Hepatocyte (in vitro differentiated cells): Measurements from ENCODE around the gene PRORP. TPM values are rescaled to one million over a fixed set of nuclear protein-coding genes. Genes with fewer than 3 reads are reported as not detected.
"Not testable (repeated sequence)": the region's sequence is repeated elsewhere in the genome, so short reads cannot be mapped to it uniquely, and the experiment has no call there.

ENCODE experiments used
- DNase-seq: peaks from one replicate; pipeline ENCODE4 v3.0.0-alpha.2; 2016; ENCODE audit warnings: low spot score
- H2AFZ ChIP-seq: fragments of 200-600 bp; sonication (generic); 2 replicates; pipeline ENCODE4 v1.6.0; 2016; ENCODE audit warnings: antibody characterized with exemption, mild to moderate bottlenecking
- H3K27ac ChIP-seq: fragments of 200-600 bp; sonication (generic); 2 replicates; pipeline ENCODE4 v1.5.1; 2016; ENCODE audit warnings: mild to moderate bottlenecking
- H3K27me3 ChIP-seq: fragments of 200-600 bp; sonication (generic); 2 replicates; pipeline ENCODE4 v1.6.1; 2016
- H3K36me3 ChIP-seq: fragments of 200-600 bp; sonication (generic); replicated peaks from 2 replicates; pipeline ENCODE4 v1.5.1; 2016; ENCODE audit warnings: low read depth; ENCODE audit not compliant: insufficient read depth
- H3K4me1 ChIP-seq: fragments of 200-600 bp; sonication (generic); 2 replicates; pipeline ENCODE4 v1.5.1; 2016; ENCODE audit warnings: mild to moderate bottlenecking, moderate library complexity; ENCODE audit not compliant: insufficient read depth
- H3K4me2 ChIP-seq: fragments of 200-600 bp; sonication (generic); 2 replicates; pipeline ENCODE4 v1.6.0; 2016
- H3K4me3 ChIP-seq: fragments of 200-600 bp; sonication (generic); 2 replicates; pipeline ENCODE4 v1.5.1; 2016; ENCODE audit warnings: mild to moderate bottlenecking
- H3K79me2 ChIP-seq: fragments of 200-600 bp; sonication (generic); 2 replicates; pipeline ENCODE4 v1.6.0; 2017; ENCODE audit warnings: mild to moderate bottlenecking
- H3K9me2 ChIP-seq: fragments of 200-600 bp; sonication (generic); replicated peaks from 2 replicates; pipeline ENCODE4 v1.6.0; 2017; ENCODE audit warnings: mild to moderate bottlenecking; ENCODE audit not compliant: insufficient read depth
- H3K9me3 ChIP-seq: fragments of 200-600 bp; sonication (generic); 2 replicates; pipeline ENCODE4 v1.5.1; 2016; ENCODE audit warnings: low read depth, mild to moderate bottlenecking
- H4K20me1 ChIP-seq: fragments of 200-600 bp; sonication (generic); 2 replicates; pipeline ENCODE4 v1.6.0; 2016; ENCODE audit warnings: mild to moderate bottlenecking; ENCODE audit not compliant: insufficient read depth, poor library complexity, severe bottlenecking
- CTCF ChIP-seq: fragments of 200-600 bp; sonication (generic); IDR thresholded peaks from 2 replicates; pipeline ENCODE4 v1.5.1; 2016; ENCODE audit warnings: antibody characterized with exemption, mild to moderate bottlenecking; ENCODE audit not compliant: poor library complexity
- EZH2 ChIP-seq: fragments of 200-600 bp; sonication (generic); IDR thresholded peaks from 2 replicates; pipeline ENCODE4 v1.6.1; 2016; ENCODE audit warnings: antibody characterized with exemption, mild to moderate bottlenecking, borderline replicate concordance
- EZH2phosphoT487 ChIP-seq: fragments of 200-600 bp; sonication (generic); IDR thresholded peaks from one replicate; pipeline ENCODE4 v1.6.1; 2018; ENCODE audit warnings: antibody characterized with exemption, mild to moderate bottlenecking, low read depth, moderate library complexity; ENCODE audit not compliant: unreplicated experiment, severe bottlenecking
- WGBS: methylation state at CpG from one replicate; pipeline ENCODE4 v1.1.6; 2016; ENCODE audit warnings: low lambda C conversion rate; ENCODE audit errors: missing lambda C conversion rate; 5-methylcytosine and 5-hydroxymethylcytosine counted together
- polyA plus RNA-seq: library from polyadenylated mRNA; unstranded; fragments of >200 nt; fragmentation: Nextera tagmentation; extraction: Ambion mirVana; gene quantifications from 2 replicates; pipeline ENCODE4 v1.2.1, GENCODE V29; 2016
- total RNA-seq: library from RNA; depleted of rRNA; stranded (reverse); fragments of >200 nt; gene quantifications from 2 replicates; pipeline ENCODE4 v1.2.3, GENCODE V29; 2014

PRORP gene
- total and polyA plus RNA-seq, 2 experiments from 2014 or later = 19.8 to 48.2 TPM

GRCh38 chr14:35079742-35080141, 42.6 kb upstream of the PRORP start:
- Histone ChIP-seq H3K9me3 (no peaks in the 10 kb centered on the region), H3K27ac (no peak overlapping the region), H3K4me2 (no peak overlapping the region), H3K27me3 (no peaks in the 10 kb centered on the region), H4K20me1 (no peaks in the 10 kb centered on the region), H2AFZ (no peak overlapping the region), H3K36me3 (no peaks in the 10 kb centered on the region), H3K79me2 (no peaks in the 10 kb centered on the region), H3K4me1 (peaks cover 3% of the 10 kb centered on the region), H3K4me3 (no peak overlapping the region), H3K9me2 (no peaks in the 10 kb centered on the region)
- no peak for DNase-seq
- no peak for TF ChIP-seq CTCF
- TF ChIP-seq EZH2phosphoT487 = no peak
- no peak for TF ChIP-seq EZH2
- WGBS = 71% methylated on average over 1 of the region's 1 CpG

- DNase-seq = no peak
- H2AFZ ChIP-seq = no peak overlapping the region
- H4K20me1 ChIP-seq = no peaks in the 10 kb centered on the region
- H3K27me3 ChIP-seq = no peaks in the 10 kb centered on the region
- H3K36me3 ChIP-seq = no peaks in the 10 kb centered on the region
- H3K9me3 ChIP-seq = no peaks in the 10 kb centered on the region
- H3K4me2 ChIP-seq = no peak overlapping the region
- H3K79me2 ChIP-seq = no peaks in the 10 kb centered on the region
- no peak overlapping the region for H3K4me3 ChIP-seq
- TF ChIP-seq EZH2 (no peak), CTCF (no peak)
- no peak overlapping the region for H3K27ac ChIP-seq
- no peaks in the 10 kb centered on the region for H3K4me1 ChIP-seq
- H3K9me2 ChIP-seq = no peaks in the 10 kb centered on the region
- WGBS = 95% methylated on average over 8 of the region's 8 CpGs
Observed at GRCh38 chr14:35083530-35084150, 38.7 kb upstream of the PRORP start.

GRCh38 chr14:35085441-35085840, 36.9 kb upstream of the PRORP start:
- H3K27me3 ChIP-seq = no peaks in the 10 kb centered on the region
- no peak for DNase-seq
- H3K36me3 ChIP-seq = no peaks in the 10 kb centered on the region
- H3K4me2 ChIP-seq = no peak overlapping the region
- H3K79me2 ChIP-seq = no peaks in the 10 kb centered on the region
- no peaks in the 10 kb centered on the region for H3K4me1 ChIP-seq
- no peak overlapping the region for H3K4me3 ChIP-seq
- no peaks in the 10 kb centered on the region for H4K20me1 ChIP-seq
- no peak overlapping the region for H3K27ac ChIP-seq
- no peaks in the 10 kb centered on the region for H3K9me2 ChIP-seq
- 87% methylated on average over 2 of the region's 2 CpGs for WGBS
- H2AFZ ChIP-seq = no peak overlapping the region
- TF ChIP-seq EZH2phosphoT487 = no peak
- TF ChIP-seq EZH2 = no peak
- no peak for TF ChIP-seq CTCF
- no peaks in the 10 kb centered on the region for H3K9me3 ChIP-seq

- TF ChIP-seq CTCF (no peak), EZH2phosphoT487 (no peak), EZH2 (no peak)
- no peak for DNase-seq
- WGBS = 75% methylated on average over 2 of the region's 2 CpGs
- H3K4me2 ChIP-seq = no peak overlapping the region
- H4K20me1 ChIP-seq = no peaks in the 10 kb centered on the region
- no peak overlapping the region for H3K27ac ChIP-seq
- no peak overlapping the region for H3K4me3 ChIP-seq
- H3K27me3 ChIP-seq = no peaks in the 10 kb centered on the region
- no peaks in the 10 kb centered on the region for H3K9me3 ChIP-seq
- no peaks in the 10 kb centered on the region for H3K4me1 ChIP-seq
- H3K79me2 ChIP-seq = no peaks in the 10 kb centered on the region
- H3K36me3 ChIP-seq = no peaks in the 10 kb centered on the region
- H3K9me2 ChIP-seq = no peaks in the 10 kb centered on the region
- H2AFZ ChIP-seq = no peak overlapping the region
Observed at GRCh38 chr14:35088514-35088913, 33.8 kb upstream of the PRORP start.

- H3K27me3 ChIP-seq, H3K9me3 ChIP-seq, H3K27ac ChIP-seq, H3K4me2 ChIP-seq, H3K4me1 ChIP-seq, DNase-seq, H2AFZ ChIP-seq, H3K4me3 ChIP-seq, H3K36me3 ChIP-seq, H3K79me2 ChIP-seq, H4K20me1 ChIP-seq, H3K9me2 ChIP-seq: not testable (repeated sequence)
- WGBS = 94% methylated on average over 6 of the region's 6 CpGs
Observed at GRCh38 chr14:35094645-35095044, 27.7 kb upstream of the PRORP start.
